HCT116 (cell line): ENCODE results near the gene CARD8. TPM values are rescaled to one million over a fixed set of nuclear protein-coding genes. Genes with fewer than 3 reads are reported as not detected.

Experiments
- ATAC-seq: fragments of 200-7000 bp; cut with Tn5 transposase; 2 replicates; pipeline ENCODE4 v1.9.1; 2020; ENCODE audit warnings: mild to moderate bottlenecking, moderate library complexity
- BruUV-seq: library from RNA; stranded (reverse); fragments of 400-500 nt; replicated peaks from 2 replicates; lab custom pipeline; 2021; lab: Mats Ljungman, UMichigan
- CTCF ChIA-PET: fragments of 300-600 bp; sonication (Branson Sonifier 250); formaldehyde crosslinking; loops from one replicate; lab custom pipeline; 2021; ENCODE audit warnings: antibody characterized with exemption; lab: Charles Lee
- POLR2A ChIA-PET: fragments of 300-600, 350-600 bp; sonication (Branson Sonifier 250); formaldehyde crosslinking; loops from one replicate; lab custom pipeline; 2021; ENCODE audit warnings: antibody characterized with exemption; lab: Charles Lee
- RAD21 ChIA-PET, 2 experiments: fragments of 300-600 bp; sonication (Branson Sonifier 250); formaldehyde crosslinking; loops; one replicate each; lab custom pipeline; 2023; ENCODE audit warnings: low total read pairs in 2 of 2; ENCODE audit not compliant: uncharacterized antibody in 2 of 2, unreplicated experiment in 2 of 2, low non-redundant PET in 1 of 2; lab: Charles Lee
- DNase-seq: peaks from one replicate; pipeline ENCODE4 v3.0.0-alpha.2; 2010; ENCODE audit warnings: low read depth, low spot score
- H2AFZ ChIP-seq: fragments of 200-600 bp; shearing (Covaris generic), sonication (generic); 2 replicates; pipeline ENCODE4 v1.6.1; 2017; ENCODE audit warnings: low read depth, mixed run types, mixed read lengths, antibody characterized with exemption, low read length; ENCODE audit not compliant: poor library complexity, severe bottlenecking
- H3K27ac ChIP-seq: 2 replicates; pipeline ENCODE4 v1.5.1; 2012; ENCODE audit warnings: low read depth, low read length
- H3K27me3 ChIP-seq: fragments of 200-600 bp; sonication (generic); 2 replicates; pipeline ENCODE4 v1.6.1; 2016; ENCODE audit warnings: mixed run types, low read length, mixed read lengths; ENCODE audit not compliant: insufficient read depth
- H3K36me3 ChIP-seq, 2 experiments: fragments of 200-500 bp in 1 of 2; fragments of 200-600 bp in 1 of 2; sonication (Bioruptor generic) in 1 of 2; sonication (generic) in 1 of 2; 2 replicates each; pipeline versions ENCODE4 v1.5.1 to v1.6.1; 2014 to 2016; ENCODE audit warnings: low read length in 2 of 2, inconsistent platforms in 1 of 2, mixed read lengths in 1 of 2, mixed run types in 1 of 2; ENCODE audit not compliant: insufficient read depth in 2 of 2, control insufficient read depth in 1 of 2
- H3K4me1 ChIP-seq, 2 experiments: fragments of 200-600 bp in 1 of 2; sonication (generic) in 1 of 2; 2 replicates each; pipeline versions ENCODE4 v1.5.1 to v1.6.1; 2012 to 2017; ENCODE audit warnings: low read length in 2 of 2, inconsistent platforms in 1 of 2, mild to moderate bottlenecking in 1 of 2, mixed read lengths in 1 of 2, mixed run types in 1 of 2, moderate library complexity in 1 of 2; ENCODE audit not compliant: insufficient read depth in 2 of 2, control insufficient read depth in 1 of 2
- H3K4me2 ChIP-seq: fragments of 200-600 bp; sonication (generic); 2 replicates; pipeline ENCODE4 v1.6.1; 2017; ENCODE audit warnings: mixed run types, low read length, mixed read lengths
- H3K4me3 ChIP-seq, 2 experiments: fragments of 200-600 bp in 1 of 2; sonication (generic) in 1 of 2; replicated peaks in 1 of 2; 2 replicates each; pipeline ENCODE4 v1.5.1; 2011 to 2016; ENCODE audit warnings: low read length in 2 of 2, control low read depth in 1 of 2, low read depth in 1 of 2, mild to moderate bottlenecking in 1 of 2, mixed read lengths in 1 of 2, mixed run types in 1 of 2
- H3K79me2 ChIP-seq: fragments of 200-600 bp; sonication (generic); 2 replicates; pipeline ENCODE4 v1.6.1; 2017; ENCODE audit warnings: mild to moderate bottlenecking, mixed run types, low read length, moderate library complexity, mixed read lengths; ENCODE audit not compliant: insufficient read depth
- H3K9ac ChIP-seq: fragments of 200-600 bp; sonication (generic); 2 replicates; pipeline ENCODE4 v1.6.1; 2016; ENCODE audit warnings: low read length, mixed read lengths
- H3K9me2 ChIP-seq: fragments of 200-600 bp; sonication (generic), shearing (Covaris generic); 2 replicates; pipeline ENCODE4 v1.6.1; 2017; ENCODE audit warnings: mixed run types, mild to moderate bottlenecking, moderate library complexity; ENCODE audit not compliant: insufficient read depth
- H3K9me3 ChIP-seq, 2 experiments: fragments of 200-500 bp in 1 of 2; fragments of 200-600 bp in 1 of 2; sonication (Bioruptor generic) in 1 of 2; sonication (generic) in 1 of 2; 2 replicates each; pipeline ENCODE4 v1.6.1; 2014 to 2017; ENCODE audit warnings: low read length in 2 of 2, mixed read lengths in 2 of 2, inconsistent platforms in 1 of 2, low read depth in 1 of 2, mild to moderate bottlenecking in 1 of 2, mixed run types in 1 of 2, moderate library complexity in 1 of 2; ENCODE audit not compliant: control insufficient read depth in 1 of 2, insufficient read depth in 1 of 2
- H4K20me1 ChIP-seq: fragments of 200-600 bp; sonication (generic), shearing (Covaris generic); 2 replicates; pipeline ENCODE4 v1.6.1; 2017; ENCODE audit warnings: mixed run types, mild to moderate bottlenecking, moderate library complexity; ENCODE audit not compliant: insufficient read depth
- EGR1 ChIP-seq: IDR thresholded peaks from 2 replicates; pipeline ENCODE4 v1.6.1; 2012; ENCODE audit warnings: low read depth
- ELF1 ChIP-seq: IDR thresholded peaks from 2 replicates; pipeline ENCODE4 v1.6.1; 2012; ENCODE audit warnings: low read depth, borderline replicate concordance
- EZH2 ChIP-seq: fragments of 200-600 bp; sonication (generic); IDR thresholded peaks from 2 replicates; pipeline ENCODE4 v1.6.1; 2017; ENCODE audit warnings: antibody characterized with exemption, mixed run types
- EZH2phosphoT487 ChIP-seq: fragments of 200-600 bp; IDR thresholded peaks from 2 replicates; pipeline ENCODE4 v1.6.1; 2018; ENCODE audit warnings: antibody characterized with exemption, borderline replicate concordance
- JUND ChIP-seq: IDR thresholded peaks from 2 replicates; pipeline ENCODE4 v1.6.1; 2012
- MAX ChIP-seq: IDR thresholded peaks from 2 replicates; pipeline ENCODE4 v1.6.1; 2012
- POLR2A ChIP-seq: IDR thresholded peaks from 2 replicates; pipeline ENCODE4 v1.7.0; 2011; ENCODE audit warnings: borderline replicate concordance; ENCODE audit not compliant: insufficient read depth, insufficient read length; ENCODE audit errors: extremely low read depth
- RAD21 ChIP-seq: IDR thresholded peaks from 2 replicates; pipeline ENCODE4 v1.6.1; 2012; ENCODE audit warnings: low read depth, mild to moderate bottlenecking
- REST ChIP-seq: IDR thresholded peaks from 2 replicates; pipeline ENCODE4 v1.6.1; 2012; ENCODE audit warnings: low read depth
- SP1 ChIP-seq: IDR thresholded peaks from 2 replicates; pipeline ENCODE4 v1.6.1; 2012; ENCODE audit warnings: low read depth
- TCF7L2 ChIP-seq: IDR thresholded peaks from 2 replicates; pipeline ENCODE4 v1.7.0; 2011; ENCODE audit warnings: borderline replicate concordance, inconsistent platforms; ENCODE audit not compliant: insufficient read depth, insufficient read length; ENCODE audit errors: extremely low read depth
- ZFX ChIP-seq: fragments of 450-650 bp; IDR thresholded peaks from 2 replicates; pipeline ENCODE4 v1.6.1; 2017
- ZNF274 ChIP-seq: fragments of 200-500 bp; sonication (Bioruptor generic); IDR thresholded peaks from 2 replicates; pipeline ENCODE4 v1.6.1; 2014; ENCODE audit warnings: mild to moderate bottlenecking, low read depth, low read length, inconsistent platforms
- intact Hi-C: fragments of 100-400 bp; cut with micrococcal nuclease; formaldehyde crosslinking; loops from 2 replicates; pipeline ENCODE4 v1.10.0; 2022
- total RNA-seq: library from RNA; stranded (reverse); gene quantifications from one replicate; pipeline ENCODE4 v1.2.1, GENCODE V29; 2021; ENCODE audit not compliant: unreplicated experiment
- TF ChIP-seq, protein P1 (sequence below): IDR thresholded peaks from 2 replicates; pipeline ENCODE4 v1.6.1; 2012

The CARD8 gene
- total RNA-seq, 1 experiment from 2014 or later = 17.5 TPM

- Histone ChIP-seq H4K20me1 (no peaks in the 10 kb centered on the region), H3K4me1 (peaks cover 1 to 11% of the 10 kb centered on the region in 2 experiments; a peak in 2 of 4 replicates), H3K27me3 (no peaks in the 10 kb centered on the region), H3K4me3 (no peak overlapping the region)
- intact Hi-C loops = no loop called here
- no peak for TF ChIP-seq RAD21
- TF ChIP-seq SP1 = no peak
- TF ChIP-seq ZFX = no peak
- TF ChIP-seq POLR2A = no peak
- TF ChIP-seq, all 23 proteins: peak for 0
- Histone ChIP-seq H3K36me3 (no peaks in the 10 kb centered on the region), H3K27ac (no peak overlapping the region), H3K4me2 (no peak overlapping the region), H3K9me3 (no peaks in the 10 kb centered on the region), H2AFZ (no peak overlapping the region), H3K9me2 (no peaks in the 10 kb centered on the region), H3K79me2 (0 out of 2 replicates have a peak, but pooled peaks cover 5% of the 10 kb centered on the region), H3K9ac (no peak overlapping the region)
- CTCF ChIA-PET = no interaction called here
- DNase-seq (no peak), ATAC-seq (no peak)
- RAD21 ChIA-PET = no interaction called here
- BruUV-seq = no TSS peak
- POLR2A ChIA-PET = no interaction called here
Observed at GRCh38 chr19:48210005-48210404, 45.7 kb downstream of the CARD8 start.

DNA sequence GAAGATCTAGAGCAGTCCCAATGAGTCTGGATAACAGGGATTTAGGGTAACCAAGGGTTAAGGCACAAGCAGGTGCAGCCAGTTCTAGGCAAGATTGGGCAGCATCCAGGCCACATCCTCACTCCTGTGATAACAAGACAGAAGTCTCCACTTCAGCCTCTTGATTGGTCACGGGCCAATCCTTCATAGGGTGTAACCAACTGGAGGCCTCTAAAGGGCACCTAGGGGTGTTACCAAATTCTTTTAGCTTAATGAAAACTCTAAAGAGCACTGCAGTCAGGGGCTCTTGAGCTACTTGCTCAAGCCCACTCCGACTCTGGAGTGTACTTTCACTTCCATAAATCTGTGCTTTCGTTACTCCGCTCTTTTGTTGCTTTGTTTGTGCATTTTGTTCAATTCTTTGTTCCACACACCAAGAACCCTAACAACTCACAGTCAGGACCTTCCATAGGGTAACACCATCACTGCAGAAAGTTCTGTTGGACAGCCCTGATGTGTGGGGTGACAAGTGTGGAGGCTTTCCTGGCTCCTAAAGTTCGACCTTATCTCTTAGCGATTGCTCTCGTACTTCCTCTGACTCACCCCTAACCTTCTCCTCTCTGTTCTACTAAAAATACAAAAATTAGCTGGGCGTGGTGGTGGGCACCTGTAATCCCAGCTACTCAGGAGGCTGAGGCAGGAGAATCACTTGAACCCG is 49.2 kb downstream of the CARD8 start:
- no TSS peak for BruUV-seq
- POLR2A ChIA-PET = no interaction called here
- Histone ChIP-seq H4K20me1 (no peaks in the 10 kb centered on the region), H3K79me2 (0 out of 2 replicates have a peak, but pooled peaks cover 5% of the 10 kb centered on the region), H3K4me3 (no peak overlapping the region), H3K27ac (no peak overlapping the region), H3K36me3 (no peaks in the 10 kb centered on the region), H3K9ac (no peak overlapping the region), H3K9me2 (no peaks in the 10 kb centered on the region), H3K27me3 (no peaks in the 10 kb centered on the region), H3K9me3 (no peaks in the 10 kb centered on the region), H3K4me2 (0 out of 2 replicates have a peak overlapping the region, but pooled peaks have one; percentile 8), H2AFZ (no peak overlapping the region), H3K4me1 (peaks cover 9 to 26% of the 10 kb centered on the region in 2 experiments; a peak in 3 of 4 replicates)
- RAD21 ChIA-PET = no interaction called here
- CTCF ChIA-PET = no interaction called here
- no peak for ATAC-seq
- no peak for DNase-seq
- TF ChIP-seq EZH2 (no peak), EZH2phosphoT487 (no peak), JUND (no peak), ELF1 (no peak), MAX (no peak), EGR1 (no peak), SP1 (no peak), REST (no peak), RAD21 (no peak), POLR2A (no peak), ZFX (no peak), ZNF274 (no peak), TCF7L2 (no peak)
- TF ChIP-seq, protein P1, sequence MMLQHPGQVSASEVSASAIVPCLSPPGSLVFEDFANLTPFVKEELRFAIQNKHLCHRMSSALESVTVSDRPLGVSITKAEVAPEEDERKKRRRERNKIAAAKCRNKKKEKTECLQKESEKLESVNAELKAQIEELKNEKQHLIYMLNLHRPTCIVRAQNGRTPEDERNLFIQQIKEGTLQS = no peak
- intact Hi-C loops = no loop called here
